Activated CD8-positive, alpha-beta memory T cell treated with anti-CD3 and anti-CD28 coated beads for 1 hour (primary cell): ENCODE data around the gene TERC.
"Not testable (repeated sequence)": the region's sequence is repeated elsewhere in the genome, so short reads cannot be mapped to it uniquely, and the experiment has no call there.

ENCODE experiments used
- DNase-seq, 2 donors: peaks; one replicate each; pipeline ENCODE4 v3.0.0-alpha.2; 2020; ENCODE audit warnings: low read depth in 1 of 2; ENCODE audit errors: extremely low read depth in 1 of 2

TERC gene

GRCh38 chr3:169772305-169772896 lies 7.5 kb upstream of the TERC start:
- DNase-seq = no peak

DNA sequence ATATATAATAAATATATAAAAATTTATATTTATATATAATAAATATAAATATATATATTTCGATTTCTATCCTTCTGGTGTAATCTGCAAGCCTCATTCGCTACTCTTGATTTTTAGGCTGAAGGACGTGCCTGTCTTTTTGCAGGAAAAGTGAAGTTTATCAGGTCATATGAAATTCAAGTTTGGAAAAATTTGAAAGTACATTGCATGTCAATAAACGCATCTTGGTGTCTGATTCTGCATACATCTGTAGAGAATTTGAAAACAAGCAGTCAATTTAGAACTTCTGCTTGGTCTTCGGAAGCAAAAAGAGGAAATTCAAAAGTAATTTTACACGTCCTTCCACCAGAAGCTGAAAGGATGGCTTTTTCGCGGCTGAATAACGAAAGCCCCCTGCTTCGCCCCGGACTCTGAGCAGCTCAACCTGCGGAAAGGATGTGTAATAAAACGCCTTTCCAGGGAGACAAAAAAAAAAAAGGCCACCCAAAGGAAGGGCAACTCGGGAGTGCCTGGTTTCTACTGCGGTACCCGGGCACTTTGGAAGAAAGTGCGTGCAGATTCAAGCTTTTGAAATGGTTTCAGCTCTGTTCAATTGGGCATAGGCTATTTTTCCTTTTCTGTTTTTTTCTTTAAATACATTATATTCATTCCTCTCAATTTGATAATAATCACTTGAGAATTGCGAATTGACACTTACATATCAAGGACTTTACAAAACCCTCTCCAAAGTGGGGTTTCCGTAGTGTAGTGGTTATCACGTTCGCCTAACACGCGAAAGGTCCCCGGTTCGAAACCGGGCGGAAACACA lies 6.8 kb upstream of the TERC start:
- DNase-seq = peak in 1 of 2 donors; percentile 19

GRCh38 chr3:169769287-169770181 lies 4.7 kb upstream of the TERC start, which contains the start of gene ACTRT3:
ACTRT3 (minus strand) TSS chr3:169769561; CDS start chr3:169769520, 41 bp downstream.
- DNase-seq = peak; percentile 34 to 41

DNA sequence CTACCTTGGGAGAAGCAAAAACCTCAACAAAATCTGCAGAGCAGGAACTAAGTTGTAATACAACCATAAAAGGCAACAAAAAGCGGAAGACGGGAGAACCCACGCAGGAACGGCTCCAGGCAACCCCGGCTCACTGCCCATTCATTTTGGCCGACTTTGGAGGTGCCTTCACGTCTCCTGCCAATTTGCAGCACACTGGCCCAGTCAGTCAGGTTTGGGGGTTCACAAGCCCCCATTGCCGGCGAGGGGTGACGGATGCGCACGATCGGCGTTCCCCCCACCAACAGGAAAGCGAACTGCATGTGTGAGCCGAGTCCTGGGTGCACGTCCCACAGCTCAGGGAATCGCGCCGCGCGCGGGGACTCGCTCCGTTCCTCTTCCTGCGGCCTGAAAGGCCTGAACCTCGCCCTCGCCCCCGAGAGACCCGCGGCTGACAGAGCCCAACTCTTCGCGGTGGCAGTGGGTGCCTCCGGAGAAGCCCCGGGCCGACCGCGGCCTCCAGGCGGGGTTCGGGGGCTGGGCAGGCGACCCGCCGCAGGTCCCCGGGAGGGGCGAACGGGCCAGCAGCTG lies 463 bp downstream of the TERC start:
- DNase-seq = peak; percentile 25 to 44

DNA sequence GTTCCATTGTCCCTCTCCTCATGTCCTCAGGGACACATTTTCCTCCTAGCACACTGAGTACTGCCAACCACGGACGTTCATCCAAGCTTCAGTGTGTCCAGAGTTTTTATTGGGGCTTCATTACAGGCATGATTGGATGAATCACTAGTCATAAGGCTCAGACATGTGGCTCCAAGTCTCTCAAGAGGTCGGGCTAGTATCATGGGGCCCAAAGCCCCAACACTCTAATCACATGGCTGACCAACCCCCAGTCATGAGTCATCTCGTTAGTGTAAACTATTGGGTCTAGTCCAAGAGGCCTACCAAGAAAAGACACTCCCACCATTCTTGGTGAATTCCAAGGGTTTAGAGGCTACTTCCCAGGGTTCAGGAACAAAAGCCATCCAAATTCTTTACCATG lies 4.4 kb downstream of the TERC start:
- DNase-seq = no peak

- DNase-seq = no peak
Observed at GRCh38 chr3:169759256-169759655, 5.6 kb downstream of the TERC start.

- no peak for DNase-seq
Observed at GRCh38 chr3:169758359-169758994, 6.4 kb downstream of the TERC start.

DNA sequence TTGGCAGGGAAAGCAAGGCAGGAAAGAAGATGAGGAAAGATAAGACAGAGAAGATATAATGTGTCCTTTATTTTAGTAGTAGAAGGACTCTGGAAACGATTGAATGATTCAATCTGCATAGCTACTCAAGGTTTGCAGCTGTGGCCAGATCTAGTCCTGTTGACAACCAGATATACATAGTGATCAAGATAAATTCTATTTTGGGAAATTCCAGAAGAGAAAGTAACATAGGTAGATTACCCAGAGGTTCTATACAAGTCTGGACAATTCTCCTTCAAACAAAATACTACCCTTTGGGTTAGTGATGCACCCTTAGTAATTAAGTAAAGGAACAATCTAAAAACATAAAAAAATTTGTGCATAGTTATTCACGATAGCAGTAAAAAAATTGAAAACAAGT lies 9.4 kb downstream of the TERC start:
- DNase-seq = no peak

DNA sequence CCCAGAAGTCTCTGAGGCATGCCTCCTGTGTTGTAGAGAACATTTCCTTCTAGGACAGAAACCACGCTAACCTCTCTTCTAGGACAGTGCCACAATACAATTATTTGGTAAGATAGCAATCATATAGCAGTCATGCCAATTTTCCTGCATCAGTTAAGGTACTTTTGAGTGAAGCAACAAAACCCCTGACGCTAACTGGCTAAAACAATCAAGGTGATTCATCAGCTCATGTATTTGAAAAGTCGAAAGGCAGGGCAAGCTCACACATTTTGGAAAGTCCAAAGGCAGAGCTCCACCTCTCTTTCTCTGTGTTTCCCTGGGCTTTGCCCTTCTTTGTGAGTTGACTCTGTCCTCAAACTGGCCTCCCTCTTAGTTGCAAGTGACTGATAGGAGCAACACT lies 10.1 kb downstream of the TERC start:
- DNase-seq = no peak

DNA sequence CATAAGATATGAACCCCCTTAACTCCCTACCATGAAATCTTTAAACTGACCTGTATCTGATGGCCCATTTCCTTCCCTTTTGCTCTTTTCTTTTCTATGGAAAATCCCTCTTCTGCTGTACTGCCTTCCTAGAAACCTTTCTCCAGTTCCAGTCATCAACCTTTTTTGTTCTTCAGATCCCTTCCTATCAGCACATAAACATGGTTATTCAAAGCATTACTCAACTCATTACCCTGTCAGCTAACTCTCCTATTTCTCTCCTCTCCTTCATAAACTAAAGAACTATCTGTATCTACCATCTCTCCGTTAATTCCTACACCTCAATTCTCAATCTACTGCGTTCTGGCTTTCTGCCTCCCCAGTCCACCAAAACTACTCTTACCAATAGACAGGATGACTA lies 13.0 kb downstream of the TERC start:
- DNase-seq = no peak

- DNase-seq = no peak
Observed at GRCh38 chr3:169750665-169751064, 14.2 kb downstream of the TERC start.

- DNase-seq = no peak
Observed at GRCh38 chr3:169748670-169749069, 16.2 kb downstream of the TERC start.

DNA sequence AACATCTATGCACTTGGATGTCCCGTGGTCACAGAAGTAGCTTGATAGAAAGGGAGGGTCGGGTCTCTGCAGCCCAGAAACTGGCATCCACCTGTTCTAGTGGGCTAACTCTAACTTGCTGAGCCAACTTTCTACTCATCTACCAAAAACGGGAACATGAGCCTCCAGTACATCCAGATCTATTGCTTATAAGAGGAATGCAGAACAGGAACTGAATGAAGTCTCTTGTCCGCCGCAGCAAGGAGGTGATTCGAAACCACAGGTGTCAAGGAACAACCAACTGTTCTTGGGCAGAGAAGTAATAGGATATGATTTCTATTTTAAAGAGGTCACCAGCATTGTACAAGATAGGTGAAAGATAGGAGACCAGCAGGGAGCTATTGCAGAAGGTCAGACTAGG lies 17.9 kb downstream of the TERC start:
- no peak for DNase-seq

GRCh38 chr3:169744366-169745054 lies 20.4 kb downstream of the TERC start:
- DNase-seq = no peak

GRCh38 chr3:169739067-169739466 lies 25.8 kb downstream of the TERC start:
- no peak for DNase-seq

GRCh38 chr3:169731857-169732256 lies 33.0 kb downstream of the TERC start:
- not testable (repeated sequence) for DNase-seq

GRCh38 chr3:169722724-169723123 lies 42.1 kb downstream of the TERC start:
- DNase-seq = no peak

- DNase-seq = not testable (repeated sequence)
Observed at GRCh38 chr3:169718415-169718814, 46.4 kb downstream of the TERC start.
